Measurements from ENCODE around the gene RIPOR3.

RIPOR3 gene, protein sequence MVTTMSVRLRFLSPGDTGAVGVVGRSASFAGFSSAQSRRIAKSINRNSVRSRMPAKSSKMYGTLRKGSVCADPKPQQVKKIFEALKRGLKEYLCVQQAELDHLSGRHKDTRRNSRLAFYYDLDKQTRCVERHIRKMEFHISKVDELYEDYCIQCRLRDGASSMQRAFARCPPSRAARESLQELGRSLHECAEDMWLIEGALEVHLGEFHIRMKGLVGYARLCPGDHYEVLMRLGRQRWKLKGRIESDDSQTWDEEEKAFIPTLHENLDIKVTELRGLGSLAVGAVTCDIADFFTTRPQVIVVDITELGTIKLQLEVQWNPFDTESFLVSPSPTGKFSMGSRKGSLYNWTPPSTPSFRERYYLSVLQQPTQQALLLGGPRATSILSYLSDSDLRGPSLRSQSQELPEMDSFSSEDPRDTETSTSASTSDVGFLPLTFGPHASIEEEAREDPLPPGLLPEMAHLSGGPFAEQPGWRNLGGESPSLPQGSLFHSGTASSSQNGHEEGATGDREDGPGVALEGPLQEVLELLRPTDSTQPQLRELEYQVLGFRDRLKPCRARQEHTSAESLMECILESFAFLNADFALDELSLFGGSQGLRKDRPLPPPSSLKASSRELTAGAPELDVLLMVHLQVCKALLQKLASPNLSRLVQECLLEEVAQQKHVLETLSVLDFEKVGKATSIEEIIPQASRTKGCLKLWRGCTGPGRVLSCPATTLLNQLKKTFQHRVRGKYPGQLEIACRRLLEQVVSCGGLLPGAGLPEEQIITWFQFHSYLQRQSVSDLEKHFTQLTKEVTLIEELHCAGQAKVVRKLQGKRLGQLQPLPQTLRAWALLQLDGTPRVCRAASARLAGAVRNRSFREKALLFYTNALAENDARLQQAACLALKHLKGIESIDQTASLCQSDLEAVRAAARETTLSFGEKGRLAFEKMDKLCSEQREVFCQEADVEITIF

DNA sequence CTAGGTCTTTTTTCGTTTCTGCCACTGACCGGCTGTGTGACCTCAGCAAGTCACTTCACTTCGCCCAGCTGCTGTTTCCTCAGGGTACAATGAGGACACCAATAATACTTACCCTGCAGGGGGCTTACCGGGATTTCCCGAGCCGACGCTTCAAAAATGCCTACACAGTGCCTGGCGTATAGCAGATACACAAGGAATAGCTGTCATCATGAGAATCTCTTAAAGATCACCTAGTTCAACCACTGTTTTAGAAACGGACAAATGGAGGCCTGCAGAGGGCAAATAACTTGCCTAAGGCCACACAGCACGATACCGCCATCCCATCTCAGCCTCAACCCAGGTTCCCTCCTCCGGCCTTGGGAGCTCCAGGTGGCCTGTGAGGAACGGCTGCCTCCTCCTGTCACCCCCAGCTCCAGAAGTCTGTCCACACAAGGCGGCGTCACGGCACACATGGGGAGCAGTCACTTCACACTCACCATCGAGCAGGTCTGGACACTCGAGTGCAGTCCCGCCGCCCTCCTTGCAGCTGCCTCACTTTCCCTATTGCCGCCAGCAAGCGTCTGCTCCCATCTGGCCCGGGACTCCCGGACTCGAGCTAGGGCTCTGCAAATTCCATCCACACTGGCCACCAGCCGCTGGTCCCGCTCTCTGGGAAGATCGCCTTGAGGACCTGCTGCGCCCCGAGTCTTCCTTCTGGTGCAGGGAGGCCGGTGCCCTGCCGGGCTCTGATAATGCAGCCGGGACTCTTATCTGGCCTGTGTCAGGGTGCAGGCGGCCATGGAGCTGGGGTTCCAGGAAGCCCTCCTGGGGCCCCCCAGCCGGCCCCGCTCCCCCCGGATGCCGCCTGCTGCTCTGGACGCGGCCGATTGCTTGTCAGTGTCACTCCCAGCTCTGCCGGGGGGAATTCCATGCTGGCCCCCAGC is at the start of gene RIPOR3:
TSS of gene RIPOR3 (minus strand) at position 893 of the 923 bp plus-strand sequence. CDS start at position 479, 414 bp downstream.
- H3K27ac ChIP-seq = no peak within 1 kb of the TSS
- TF ChIP-seq ZFX (IDR thresholded peaks at IDR 0.05; ENCODE audit: borderline replicate concordance) = no peak
- TF ChIP-seq, protein P1, sequence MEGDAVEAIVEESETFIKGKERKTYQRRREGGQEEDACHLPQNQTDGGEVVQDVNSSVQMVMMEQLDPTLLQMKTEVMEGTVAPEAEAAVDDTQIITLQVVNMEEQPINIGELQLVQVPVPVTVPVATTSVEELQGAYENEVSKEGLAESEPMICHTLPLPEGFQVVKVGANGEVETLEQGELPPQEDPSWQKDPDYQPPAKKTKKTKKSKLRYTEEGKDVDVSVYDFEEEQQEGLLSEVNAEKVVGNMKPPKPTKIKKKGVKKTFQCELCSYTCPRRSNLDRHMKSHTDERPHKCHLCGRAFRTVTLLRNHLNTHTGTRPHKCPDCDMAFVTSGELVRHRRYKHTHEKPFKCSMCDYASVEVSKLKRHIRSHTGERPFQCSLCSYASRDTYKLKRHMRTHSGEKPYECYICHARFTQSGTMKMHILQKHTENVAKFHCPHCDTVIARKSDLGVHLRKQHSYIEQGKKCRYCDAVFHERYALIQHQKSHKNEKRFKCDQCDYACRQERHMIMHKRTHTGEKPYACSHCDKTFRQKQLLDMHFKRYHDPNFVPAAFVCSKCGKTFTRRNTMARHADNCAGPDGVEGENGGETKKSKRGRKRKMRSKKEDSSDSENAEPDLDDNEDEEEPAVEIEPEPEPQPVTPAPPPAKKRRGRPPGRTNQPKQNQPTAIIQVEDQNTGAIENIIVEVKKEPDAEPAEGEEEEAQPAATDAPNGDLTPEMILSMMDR (IDR thresholded peaks at IDR 0.05) = no peak

DNA sequence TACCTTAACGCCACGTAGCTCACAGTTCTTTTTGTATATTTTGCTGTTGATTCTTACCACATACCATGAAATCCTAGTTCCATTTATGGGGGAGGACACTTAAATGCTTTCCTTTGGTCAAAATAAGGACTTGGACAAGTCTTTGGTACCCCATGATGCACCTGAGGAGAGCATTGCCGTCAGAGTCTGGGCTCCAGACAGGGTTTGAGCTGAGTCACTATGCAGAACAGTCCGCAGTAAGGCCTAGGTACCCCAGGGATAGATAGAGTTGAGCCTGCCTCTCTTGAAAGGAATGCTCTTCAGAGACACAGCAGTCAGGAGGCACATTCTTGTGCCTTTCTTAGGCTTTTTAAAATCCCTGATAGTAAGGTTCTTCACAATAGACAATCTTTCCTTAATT is 46.0 kb upstream of the RIPOR3 start:
- H3K27ac ChIP-seq = no peak overlapping the region
- TF ChIP-seq, protein P1 (IDR thresholded peaks at IDR 0.05) = no peak
- TF ChIP-seq ZFX (IDR thresholded peaks at IDR 0.05; ENCODE audit: borderline replicate concordance) = no peak

DNA sequence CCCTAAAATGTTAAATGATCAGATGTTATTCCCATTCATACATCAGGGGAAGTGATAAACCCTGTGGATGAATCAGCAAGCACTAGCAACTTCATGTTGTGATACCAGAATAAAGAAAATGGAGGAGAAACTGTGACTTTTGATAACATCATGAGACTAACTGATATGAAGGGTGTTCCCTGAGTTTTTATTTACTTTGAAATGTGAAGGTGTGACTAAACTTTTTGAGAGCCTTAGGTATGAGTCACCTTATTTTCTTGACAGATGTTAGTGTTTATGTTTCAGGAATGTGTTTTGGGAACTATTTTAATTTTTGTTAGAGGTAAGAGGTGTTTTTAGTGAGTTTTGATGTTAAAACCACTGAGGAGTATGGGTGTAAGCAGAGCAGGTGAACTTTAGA is 44.5 kb upstream of the RIPOR3 start:
- TF ChIP-seq, protein P1 (IDR thresholded peaks at IDR 0.05) = no peak
- TF ChIP-seq ZFX (IDR thresholded peaks at IDR 0.05; ENCODE audit: borderline replicate concordance) = no peak
- no peak overlapping the region for H3K27ac ChIP-seq

DNA sequence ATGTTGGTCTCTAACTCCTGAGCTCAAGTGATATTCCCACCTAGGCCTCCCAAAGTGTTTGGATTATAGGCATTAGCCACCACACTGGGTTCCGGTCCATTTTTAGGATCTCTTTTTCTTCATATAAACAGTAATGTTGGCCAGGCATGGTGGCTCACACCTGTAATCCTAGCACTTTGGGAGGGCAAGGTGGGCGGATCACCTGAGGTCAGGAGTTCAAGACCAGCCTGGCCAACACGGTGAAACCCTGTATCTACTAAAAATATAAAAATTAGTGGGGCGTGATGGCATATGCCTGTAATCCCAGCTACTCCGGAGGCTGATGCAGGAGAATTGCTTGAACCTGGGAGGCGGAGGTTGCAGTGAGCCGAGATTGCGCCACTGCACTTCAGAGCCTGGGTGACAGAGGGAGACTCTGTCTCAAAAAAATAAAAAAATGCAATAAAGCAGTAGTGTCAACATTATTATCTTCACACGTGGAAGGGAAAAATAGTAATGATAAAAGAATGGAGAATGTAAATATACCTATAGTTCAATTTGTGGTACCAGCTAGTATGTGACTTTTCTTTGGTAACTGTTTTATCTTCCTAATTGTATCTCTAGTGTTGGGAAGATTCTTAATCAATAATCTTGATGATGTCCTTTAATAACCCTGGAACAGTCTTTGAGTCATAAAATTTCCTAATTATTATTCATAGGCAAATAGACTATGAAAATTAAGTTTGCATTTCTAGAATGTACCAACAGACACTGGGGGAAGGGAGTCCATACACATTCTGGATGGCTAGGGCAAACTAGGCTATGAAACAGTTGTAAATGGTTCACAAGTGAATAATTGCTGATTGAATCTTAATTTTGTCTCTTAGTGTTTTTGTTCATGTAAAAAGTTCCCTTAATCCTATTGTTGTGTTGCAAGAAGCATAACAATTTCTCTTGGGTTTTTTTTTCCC is 43.7 kb upstream of the RIPOR3 start:
- no peak for TF ChIP-seq ZFX (IDR thresholded peaks at IDR 0.05; ENCODE audit: borderline replicate concordance)
- TF ChIP-seq, protein P1 (IDR thresholded peaks at IDR 0.05) = no peak
- no peak overlapping the region for H3K27ac ChIP-seq

DNA sequence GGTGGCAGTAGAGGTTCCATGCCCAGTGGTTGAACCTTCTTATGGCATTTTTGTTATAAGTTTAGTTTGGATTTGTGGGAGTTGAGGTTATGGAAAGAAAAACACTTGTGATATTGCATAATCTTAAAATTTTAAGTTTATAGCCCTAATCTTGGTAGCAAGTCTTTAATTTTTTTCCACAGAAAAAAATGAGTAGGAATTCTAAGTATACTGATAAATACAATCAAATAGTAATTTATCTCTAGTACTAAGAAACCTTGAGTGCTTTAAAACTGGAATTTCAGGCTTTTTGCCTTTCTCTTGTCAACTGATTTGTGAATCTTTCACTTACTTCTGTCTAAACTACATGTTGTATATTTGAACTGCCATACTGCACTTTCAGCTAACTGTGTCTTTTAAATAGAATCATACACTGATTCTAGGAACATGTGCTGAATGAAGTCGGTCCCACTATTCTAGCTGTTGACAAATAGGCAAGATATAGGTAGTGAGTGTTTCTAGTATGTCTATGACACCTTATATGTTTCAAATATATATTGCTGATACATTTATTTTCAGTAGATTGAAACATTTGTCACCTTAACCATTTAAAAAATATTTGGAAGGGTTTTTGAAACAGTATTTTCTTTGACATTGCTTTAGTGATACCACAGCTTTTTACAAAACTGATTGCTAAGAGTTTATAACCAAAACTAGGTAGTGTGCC is 42.5 kb upstream of the RIPOR3 start:
- no peak overlapping the region for H3K27ac ChIP-seq

More for the DNA sequence above, 42.5 kb upstream of the RIPOR3 start:
- TF ChIP-seq, protein P1 (IDR thresholded peaks at IDR 0.05) = no peak
- TF ChIP-seq ZFX (IDR thresholded peaks at IDR 0.05; ENCODE audit: borderline replicate concordance) = no peak

All from 22Rv1 (cell line).